Measurements from ENCODE around the gene RPL18A. TPM values are rescaled to one million over a fixed set of nuclear protein-coding genes. Genes with fewer than 3 reads are reported as not detected.

The RPL18A gene
- total and polyA plus RNA-seq, 2 experiments from 2014 or later = 837 to 1,456 TPM

DNA sequence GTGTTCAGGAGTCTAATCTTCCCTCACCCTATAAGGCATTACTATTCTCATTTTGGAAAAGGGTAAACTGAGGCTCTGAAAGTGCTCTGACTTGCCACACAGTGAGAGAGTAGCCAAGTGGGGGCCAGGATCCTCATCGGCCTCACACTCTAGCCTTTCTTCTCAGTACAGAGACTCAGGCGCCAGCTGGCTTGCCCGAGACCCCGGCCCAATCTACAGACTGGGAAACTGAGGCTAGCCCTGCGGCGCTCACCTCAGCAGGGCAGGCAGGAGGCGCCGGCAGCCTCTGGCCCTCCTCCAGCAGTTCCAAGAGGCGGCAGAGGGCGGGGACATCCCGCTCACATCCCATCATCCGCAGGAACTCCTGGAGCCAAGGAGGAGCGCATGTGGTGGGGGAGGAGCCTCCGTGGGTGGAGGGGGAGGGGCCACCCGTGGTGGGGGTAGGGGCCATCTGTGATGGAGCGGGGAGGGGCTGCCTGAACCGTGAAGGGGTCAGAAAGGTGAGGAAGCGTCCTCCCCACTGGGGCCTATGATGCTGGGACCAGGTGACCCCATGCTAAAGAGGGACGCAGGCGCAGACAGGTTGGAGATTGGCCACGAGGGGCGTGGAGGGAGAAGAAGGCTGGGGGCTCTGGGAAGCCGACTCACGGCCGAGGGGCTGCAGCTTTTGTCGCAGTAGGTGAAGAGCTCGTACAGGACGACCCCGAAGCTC lies 29.7 kb upstream of the RPL18A start:
- no peaks in the 10 kb centered on the region for H3K27me3 ChIP-seq (replicated peaks; ENCODE audit: insufficient read depth)
- H3K9me2 ChIP-seq (ENCODE audit: insufficient read depth) = no peaks in the 10 kb centered on the region
- no peak overlapping the region for H3K27ac ChIP-seq
- no peaks in the 10 kb centered on the region for H3K4me1 ChIP-seq (ENCODE audit: insufficient read depth)
- H3K9ac ChIP-seq = no peak overlapping the region
- H3K9me3 ChIP-seq (ENCODE audit: low read depth) = no peaks in the 10 kb centered on the region
- WGBS, 2 experiments (ENCODE audit: low coverage in 1 of 2, low lambda C conversion rate in 2 of 2, missing lambda C conversion rate in 2 of 2) = 14% methylated on average over 25 to 29 of the region's 29 CpGs
- H3K4me2 ChIP-seq (ENCODE audit: unreplicated experiment) = no peak overlapping the region
- peak overlapping the region; percentile 27; the same call in 1 of the 2 replicates for H2AFZ ChIP-seq
- in situ Hi-C loops (cut with MboI) = no loop called here
- DNase-seq = peak; percentile 58
- no peaks in the 10 kb centered on the region for H3F3A ChIP-seq (ENCODE audit: insufficient read depth)
- no peak overlapping the region for H3K4me3 ChIP-seq
- TF ChIP-seq EZH2 (IDR thresholded peaks at IDR 0.05; ENCODE audit: insufficient read depth, poor library complexity, severe bottlenecking) (no peak), EZH2phosphoT487 (IDR thresholded peaks at IDR 0.05; ENCODE audit: insufficient read depth, low read depth) (no peak)
- H3K36me3 ChIP-seq (ENCODE audit: low read depth) = no peaks in the 10 kb centered on the region
- H4K20me1 ChIP-seq (ENCODE audit: insufficient read depth) = no peaks in the 10 kb centered on the region
- no peaks in the 10 kb centered on the region for H3K79me2 ChIP-seq (ENCODE audit: insufficient read depth)

DNA sequence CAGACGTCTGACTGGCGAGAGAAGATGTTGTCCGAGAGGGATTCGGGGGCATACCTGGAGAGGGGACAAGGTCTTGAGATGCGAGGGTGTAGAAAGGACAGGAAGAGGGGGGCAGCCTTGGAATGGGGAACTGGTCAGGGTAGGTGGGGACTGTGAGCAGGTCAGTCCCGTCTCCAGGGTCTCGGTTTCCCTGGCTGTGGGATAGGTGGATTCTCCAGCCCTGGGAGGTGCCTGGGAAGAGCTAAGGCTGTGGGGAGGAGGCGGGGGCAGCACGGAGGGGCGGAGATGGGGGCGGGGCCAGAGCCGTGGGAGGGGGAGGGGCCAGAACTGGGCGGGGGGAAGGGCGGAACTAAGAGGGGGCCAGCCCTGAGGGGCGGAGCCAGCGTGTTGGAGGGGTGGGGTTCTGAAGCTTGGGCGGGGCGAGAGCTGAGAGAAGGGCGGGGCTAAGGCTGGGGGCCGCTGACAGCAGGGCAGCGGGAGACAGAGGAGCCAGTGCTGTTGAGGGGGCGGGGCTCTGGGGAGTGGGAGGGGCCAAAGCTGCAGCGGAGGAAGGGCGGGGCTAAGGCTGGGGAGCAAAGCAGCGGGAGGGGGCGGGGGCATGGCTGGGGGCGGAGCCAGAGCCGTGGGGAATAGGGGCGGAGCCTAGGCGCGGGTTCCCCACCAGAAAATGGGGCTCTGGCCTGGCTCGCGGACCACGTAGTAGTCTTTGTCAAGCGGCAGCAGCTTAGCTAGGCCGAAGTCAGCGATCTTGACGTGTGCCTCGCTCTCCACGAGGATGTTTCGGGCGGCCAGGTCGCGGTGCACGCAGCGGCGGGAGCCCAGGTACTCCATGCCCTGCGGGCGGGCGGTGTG lies 28.9 kb upstream of the RPL18A start:
- DNase-seq = peak; percentile 73
- Histone ChIP-seq H3K27ac (no peak overlapping the region), H3K9me3 (ENCODE audit: low read depth) (no peaks in the 10 kb centered on the region), H3K4me3 (no peak overlapping the region), H3K27me3 (replicated peaks; ENCODE audit: insufficient read depth) (no peaks in the 10 kb centered on the region), H3K4me2 (ENCODE audit: unreplicated experiment) (no peak overlapping the region), H3K4me1 (ENCODE audit: insufficient read depth) (no peaks in the 10 kb centered on the region), H3K36me3 (ENCODE audit: low read depth) (no peaks in the 10 kb centered on the region), H3K9me2 (ENCODE audit: insufficient read depth) (no peaks in the 10 kb centered on the region), H2AFZ (peak overlapping the region; percentile 27; the same call in 1 of the 2 replicates), H3K9ac (no peak overlapping the region), H4K20me1 (ENCODE audit: insufficient read depth) (no peaks in the 10 kb centered on the region), H3F3A (ENCODE audit: insufficient read depth) (no peaks in the 10 kb centered on the region), H3K79me2 (ENCODE audit: insufficient read depth) (no peaks in the 10 kb centered on the region)
- no peak for TF ChIP-seq EZH2phosphoT487 (IDR thresholded peaks at IDR 0.05; ENCODE audit: insufficient read depth, low read depth)
- TF ChIP-seq EZH2 (IDR thresholded peaks at IDR 0.05; ENCODE audit: insufficient read depth, poor library complexity, severe bottlenecking) = no peak
- WGBS, 2 experiments (ENCODE audit: low coverage in 1 of 2, low lambda C conversion rate in 2 of 2, missing lambda C conversion rate in 2 of 2) = 17 to 25% methylated on average over 18 to 50 of the region's 50 CpGs
- in situ Hi-C loops (cut with MboI) = no loop called here

DNA sequence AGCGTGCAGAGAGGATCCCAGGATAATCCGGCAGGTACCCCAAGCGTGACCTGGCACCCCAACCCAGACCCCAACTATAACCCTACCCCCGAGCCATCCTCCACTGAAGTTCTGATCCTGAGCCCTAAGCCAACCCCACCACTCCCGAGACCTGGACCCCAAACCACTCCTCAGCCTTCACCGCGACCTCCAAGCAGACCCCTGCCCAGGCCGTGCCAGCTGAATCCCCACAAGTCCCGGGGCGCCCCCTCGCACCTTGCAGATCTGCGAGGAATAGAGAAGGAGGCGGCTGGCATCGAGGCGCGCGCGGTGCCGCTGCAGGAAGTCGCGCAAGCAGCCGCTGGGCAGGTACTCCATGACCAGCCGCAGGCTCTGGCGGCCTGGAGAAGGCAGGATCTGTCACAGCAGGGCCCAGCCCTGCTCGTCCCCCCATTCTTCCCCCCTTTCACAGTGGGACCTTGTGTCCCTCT lies 28.3 kb upstream of the RPL18A start:
- in situ Hi-C loops (cut with MboI) = no loop called here
- H3K4me3 ChIP-seq = no peak overlapping the region

GRCh38 chr19:17832443-17833208 lies 27.1 kb upstream of the RPL18A start:
- Histone ChIP-seq H3K4me2 (ENCODE audit: unreplicated experiment) (no peak overlapping the region), H3K27ac (no peak overlapping the region), H3K9ac (no peak overlapping the region), H3K9me3 (ENCODE audit: low read depth) (no peaks in the 10 kb centered on the region), H3K79me2 (ENCODE audit: insufficient read depth) (no peaks in the 10 kb centered on the region), H3K27me3 (replicated peaks; ENCODE audit: insufficient read depth) (no peaks in the 10 kb centered on the region), H3F3A (ENCODE audit: insufficient read depth) (no peaks in the 10 kb centered on the region), H3K36me3 (ENCODE audit: low read depth) (no peaks in the 10 kb centered on the region), H4K20me1 (ENCODE audit: insufficient read depth) (no peaks in the 10 kb centered on the region), H3K9me2 (ENCODE audit: insufficient read depth) (no peaks in the 10 kb centered on the region), H2AFZ (no peak overlapping the region), H3K4me3 (no peak overlapping the region), H3K4me1 (ENCODE audit: insufficient read depth) (no peaks in the 10 kb centered on the region)
- DNase-seq = no peak
- WGBS, 2 experiments (ENCODE audit: low coverage in 1 of 2, low lambda C conversion rate in 2 of 2, missing lambda C conversion rate in 2 of 2) = 79 to 82% methylated on average over 17 of the region's 17 CpGs
- no peak for TF ChIP-seq EZH2phosphoT487 (IDR thresholded peaks at IDR 0.05; ENCODE audit: insufficient read depth, low read depth)
- TF ChIP-seq EZH2 (IDR thresholded peaks at IDR 0.05; ENCODE audit: insufficient read depth, poor library complexity, severe bottlenecking) = no peak
- in situ Hi-C loops (cut with MboI) = no loop called here

More for the DNA sequence above, 28.3 kb upstream of the RPL18A start:
- Histone ChIP-seq H3K4me2 (ENCODE audit: unreplicated experiment) (no peak overlapping the region), H3K36me3 (ENCODE audit: low read depth) (no peaks in the 10 kb centered on the region), H3K9me2 (ENCODE audit: insufficient read depth) (no peaks in the 10 kb centered on the region), H3K27me3 (replicated peaks; ENCODE audit: insufficient read depth) (no peaks in the 10 kb centered on the region), H2AFZ (no peak overlapping the region), H3K9ac (no peak overlapping the region), H3F3A (ENCODE audit: insufficient read depth) (no peaks in the 10 kb centered on the region), H3K27ac (no peak overlapping the region), H3K4me1 (ENCODE audit: insufficient read depth) (no peaks in the 10 kb centered on the region), H3K79me2 (ENCODE audit: insufficient read depth) (no peaks in the 10 kb centered on the region), H4K20me1 (ENCODE audit: insufficient read depth) (no peaks in the 10 kb centered on the region), H3K9me3 (ENCODE audit: low read depth) (no peaks in the 10 kb centered on the region)
- no peak for DNase-seq
- 56 to 66% methylated on average over 18 to 25 of the region's 25 CpGs for WGBS, 2 experiments (ENCODE audit: low coverage in 1 of 2, low lambda C conversion rate in 2 of 2, missing lambda C conversion rate in 2 of 2)
- TF ChIP-seq EZH2phosphoT487 (IDR thresholded peaks at IDR 0.05; ENCODE audit: insufficient read depth, low read depth) (no peak), EZH2 (IDR thresholded peaks at IDR 0.05; ENCODE audit: insufficient read depth, poor library complexity, severe bottlenecking) (no peak)

Data from GM23248 (cell line).